Body of pancreas (tissue), 4 donors: ENCODE results near the gene FARS2.

Experiments used
- POLR2A ChIP-seq, 3 donors: fragments of 450-650 bp; IDR thresholded peaks; one replicate each; pipeline ENCODE4 v1.6.1; 2016; ENCODE audit warnings: antibody characterized with exemption in 3 of 3, mild to moderate bottlenecking in 2 of 3
- TF ChIP-seq, protein P1 (sequence below), 7 experiments: fragments of 450-650 bp in 4 of 7; fragments of 200-600 bp in 3 of 7; sonication (generic) in 3 of 7; IDR thresholded peaks; one replicate each; pipeline ENCODE4 v1.5.1; 2016 to 2019; ENCODE audit warnings: antibody characterized with exemption in 7 of 7

DNA sequence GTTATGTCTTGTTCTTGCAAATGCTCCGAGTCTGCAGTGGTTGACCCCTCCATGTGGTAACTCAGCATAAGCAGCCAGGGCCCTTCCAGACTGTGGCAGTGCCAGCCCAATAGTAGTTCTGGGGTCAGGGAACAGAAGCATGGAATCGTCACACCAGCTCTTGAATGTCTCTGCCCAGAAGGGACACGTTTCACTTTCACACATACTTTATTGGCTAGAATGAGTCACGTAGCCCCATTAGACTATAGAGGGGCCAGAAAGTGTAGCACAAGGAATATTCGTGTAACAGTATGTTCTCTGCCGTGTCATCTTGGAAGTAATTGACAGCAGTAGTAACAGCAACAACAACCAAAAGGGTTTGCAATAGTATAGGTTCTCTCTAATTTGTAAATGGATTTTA is 254.7 kb downstream of the FARS2 start:
- no peak for TF ChIP-seq POLR2A (IDR thresholded peaks at IDR 0.05)
- TF ChIP-seq, protein P1, sequence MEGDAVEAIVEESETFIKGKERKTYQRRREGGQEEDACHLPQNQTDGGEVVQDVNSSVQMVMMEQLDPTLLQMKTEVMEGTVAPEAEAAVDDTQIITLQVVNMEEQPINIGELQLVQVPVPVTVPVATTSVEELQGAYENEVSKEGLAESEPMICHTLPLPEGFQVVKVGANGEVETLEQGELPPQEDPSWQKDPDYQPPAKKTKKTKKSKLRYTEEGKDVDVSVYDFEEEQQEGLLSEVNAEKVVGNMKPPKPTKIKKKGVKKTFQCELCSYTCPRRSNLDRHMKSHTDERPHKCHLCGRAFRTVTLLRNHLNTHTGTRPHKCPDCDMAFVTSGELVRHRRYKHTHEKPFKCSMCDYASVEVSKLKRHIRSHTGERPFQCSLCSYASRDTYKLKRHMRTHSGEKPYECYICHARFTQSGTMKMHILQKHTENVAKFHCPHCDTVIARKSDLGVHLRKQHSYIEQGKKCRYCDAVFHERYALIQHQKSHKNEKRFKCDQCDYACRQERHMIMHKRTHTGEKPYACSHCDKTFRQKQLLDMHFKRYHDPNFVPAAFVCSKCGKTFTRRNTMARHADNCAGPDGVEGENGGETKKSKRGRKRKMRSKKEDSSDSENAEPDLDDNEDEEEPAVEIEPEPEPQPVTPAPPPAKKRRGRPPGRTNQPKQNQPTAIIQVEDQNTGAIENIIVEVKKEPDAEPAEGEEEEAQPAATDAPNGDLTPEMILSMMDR (IDR thresholded peaks at IDR 0.05), result no peak
